Lower lobe of right lung (tissue), 2 donors: ENCODE measurements around the gene NRCAM. TPM values are rescaled to one million over a fixed set of nuclear protein-coding genes. Genes with fewer than 3 reads are reported as not detected.

Experiments
- ATAC-seq, 2 donors: fragments of 200-7000 bp; cut with Tn5 transposase; one replicate each; pipeline ENCODE4 v1.9.1; 2020 to 2022; ENCODE audit warnings: mild to moderate bottlenecking in 2 of 2, moderate library complexity in 2 of 2
- DNase-seq: peaks from one replicate; pipeline ENCODE4 v3.0.0-alpha.2; 2020
- H3K27ac ChIP-seq: fragments of 200-600 bp; one replicate; pipeline ENCODE4 v1.8.0; 2022
- H3K27me3 ChIP-seq: fragments of 200-600 bp; one replicate; pipeline ENCODE4 v1.8.0; 2022; ENCODE audit warnings: low read depth
- H3K36me3 ChIP-seq: fragments of 200-600 bp; one replicate; pipeline ENCODE4 v1.8.0; 2022; ENCODE audit warnings: mild to moderate bottlenecking
- H3K4me1 ChIP-seq: fragments of 200-600 bp; one replicate; pipeline ENCODE4 v1.8.0; 2022
- H3K4me3 ChIP-seq: fragments of 200-600 bp; one replicate; pipeline ENCODE4 v1.8.0; 2022; ENCODE audit warnings: mild to moderate bottlenecking
- H3K9me3 ChIP-seq: fragments of 200-600 bp; one replicate; pipeline ENCODE4 v1.8.0; 2022
- CTCF ChIP-seq: fragments of 200-600 bp; IDR thresholded peaks from one replicate; pipeline ENCODE4 v1.8.0; 2022; ENCODE audit warnings: antibody characterized with exemption, mild to moderate bottlenecking
- intact Hi-C: fragments of 100-400 bp; cut with DNase I; formaldehyde crosslinking; loops from one replicate; pipeline ENCODE4 v1.11.0; 2022
- total RNA-seq: library from RNA; stranded (reverse); fragmentation: NEBNext Ultra II Directional; extraction: Animal tissue kit (Norgen Biotek cat#: 25700); gene quantifications from one replicate; pipeline ENCODE4 v1.2.1, GENCODE V29; 2021
- donor health status: DM: no; HTN: yes; CAD: no; lungs with severe emphysema.

The NRCAM gene
- total RNA-seq, 1 donor from 2014 or later = 2.6 TPM

- H3K36me3 ChIP-seq = no peaks in the 10 kb centered on the region
- TF ChIP-seq CTCF = no peak
- ATAC-seq = no peak
- H3K9me3 ChIP-seq = no peaks in the 10 kb centered on the region
- no peaks in the 10 kb centered on the region for H3K27me3 ChIP-seq
- intact Hi-C loops = no loop called here
- no peak for DNase-seq
- H3K27ac ChIP-seq = no peak overlapping the region
- H3K4me1 ChIP-seq = no peaks in the 10 kb centered on the region
- H3K4me3 ChIP-seq = no peak overlapping the region
These were observed 231.8 kb downstream of the NRCAM start for GRCh38 chr7:108224387-108224786.

GRCh38 chr7:108222236-108222892, 233.9 kb downstream of the NRCAM start:
- intact Hi-C loops = no loop called here
- no peaks in the 10 kb centered on the region for H3K4me1 ChIP-seq
- H3K4me3 ChIP-seq = no peak overlapping the region
- no peaks in the 10 kb centered on the region for H3K9me3 ChIP-seq
- H3K27me3 ChIP-seq = no peaks in the 10 kb centered on the region
- DNase-seq (no peak), ATAC-seq (no peak)
- no peak for TF ChIP-seq CTCF
- no peaks in the 10 kb centered on the region for H3K36me3 ChIP-seq
- no peak overlapping the region for H3K27ac ChIP-seq

GRCh38 chr7:108211382-108212201, 244.6 kb downstream of the NRCAM start:
- H3K9me3 ChIP-seq = no peaks in the 10 kb centered on the region
- no peak for TF ChIP-seq CTCF
- H3K4me1 ChIP-seq = no peaks in the 10 kb centered on the region
- H3K27ac ChIP-seq = no peak overlapping the region
- no peak for DNase-seq
- H3K36me3 ChIP-seq = no peaks in the 10 kb centered on the region
- intact Hi-C loops = no loop called here
- H3K27me3 ChIP-seq = no peaks in the 10 kb centered on the region
- ATAC-seq = no peak
- H3K4me3 ChIP-seq = no peak overlapping the region

- ATAC-seq (no peak), DNase-seq (no peak)
- no peak for TF ChIP-seq CTCF
- Histone ChIP-seq H3K9me3 (no peaks in the 10 kb centered on the region), H3K4me1 (no peaks in the 10 kb centered on the region), H3K36me3 (no peaks in the 10 kb centered on the region), H3K27ac (no peak overlapping the region), H3K27me3 (no peaks in the 10 kb centered on the region), H3K4me3 (no peak overlapping the region)
- intact Hi-C loops = no loop called here
These were observed 245.4 kb downstream of the NRCAM start for GRCh38 chr7:108210796-108211195.

GRCh38 chr7:108205311-108205710, 250.9 kb downstream of the NRCAM start:
- Histone ChIP-seq H3K27ac (no peak overlapping the region), H3K27me3 (no peaks in the 10 kb centered on the region), H3K4me1 (no peaks in the 10 kb centered on the region), H3K4me3 (no peak overlapping the region), H3K9me3 (no peaks in the 10 kb centered on the region), H3K36me3 (no peaks in the 10 kb centered on the region)
- ATAC-seq (no peak), DNase-seq (no peak)
- no peak for TF ChIP-seq CTCF
- intact Hi-C loops = no loop called here
